Tibial nerve (tissue), 4 donors: ENCODE data around the gene CCDC149. TPM values are rescaled to one million over a fixed set of nuclear protein-coding genes. Genes with fewer than 3 reads are reported as not detected.

Experiments used
- DNase-seq, 2 donors: peaks; one replicate each; pipeline ENCODE4 v3.0.0-alpha.2; 2019; ENCODE audit warnings: low spot score in 2 of 2
- H3K27ac ChIP-seq, 4 donors: fragments of 200-600 bp; sonication (generic) in 3 of 4; one replicate each; pipeline ENCODE4 v1.5.1; 2017 to 2019; ENCODE audit warnings: mild to moderate bottlenecking in 1 of 4
- H3K27me3 ChIP-seq, 2 donors: fragments of 200-600 bp; sonication (generic) in 1 of 2; one replicate each; pipeline versions ENCODE4 v1.5.1 to v1.6.0; 2017 to 2019
- H3K36me3 ChIP-seq, 3 donors: fragments of 200-600 bp; sonication (generic); one replicate each; pipeline ENCODE4 v1.5.1; 2018 to 2019
- H3K4me1 ChIP-seq, 4 donors: fragments of 200-600 bp; sonication (generic) in 3 of 4; one replicate each; pipeline ENCODE4 v1.5.1; 2017 to 2019
- H3K4me3 ChIP-seq, 4 donors: fragments of 200-600 bp; sonication (generic) in 3 of 4; one replicate each; pipeline ENCODE4 v1.5.1; 2017 to 2019; ENCODE audit warnings: mild to moderate bottlenecking in 1 of 4, moderate library complexity in 1 of 4
- H3K9me3 ChIP-seq, 4 donors: fragments of 200-600 bp; sonication (generic) in 3 of 4; one replicate each; pipeline ENCODE4 v1.5.1; 2017 to 2019
- EP300 ChIP-seq, 2 donors: sonication (generic); formaldehyde crosslinking; IDR thresholded peaks; one replicate each; pipeline ENCODE4 v1.6.1; 2017; ENCODE audit warnings: antibody characterized with exemption in 2 of 2, mild to moderate bottlenecking in 1 of 2
- POLR2A ChIP-seq, 2 donors: fragments of 450-650 bp; IDR thresholded peaks; one replicate each; pipeline ENCODE4 v1.6.1; 2017; ENCODE audit warnings: antibody characterized with exemption in 2 of 2, mild to moderate bottlenecking in 2 of 2, moderate library complexity in 2 of 2
- whole genome bisulfite sequencing, 2 donors: methylation state at CpG; one replicate each; pipeline ENCODE4 v1.1.5; 2018; 5-methylcytosine and 5-hydroxymethylcytosine counted together
- total RNA-seq, 4 donors: library from RNA; depleted of rRNA; stranded (reverse); fragments of >200 nt; gene quantifications; one replicate each; pipeline ENCODE4 v1.1.0, GENCODE V29; 2016
- TF ChIP-seq, protein P1 (sequence below), 5 experiments: fragments of 200-600 bp in 3 of 5; fragments of 450-650 bp in 2 of 5; sonication (generic) in 3 of 5; IDR thresholded peaks; one replicate each; pipeline ENCODE4 v1.5.1; 2016 to 2019; ENCODE audit warnings: antibody characterized with exemption in 5 of 5, mild to moderate bottlenecking in 3 of 5, moderate library complexity in 2 of 5

CCDC149 gene
- total RNA-seq, 4 donors from 2014 or later: 12.2 to 31.2 (median 15.3) TPM

- Histone ChIP-seq H3K9me3 (no peaks in the 10 kb centered on the region), H3K36me3 (peaks cover 3 to 62% (median 5%) of the 10 kb centered on the region in 3 donors), H3K27ac (no peak overlapping the region), H3K27me3 (no peaks in the 10 kb centered on the region), H3K4me3 (no peak overlapping the region), H3K4me1 (no peaks in the 10 kb centered on the region)
- TF ChIP-seq, protein P1, sequence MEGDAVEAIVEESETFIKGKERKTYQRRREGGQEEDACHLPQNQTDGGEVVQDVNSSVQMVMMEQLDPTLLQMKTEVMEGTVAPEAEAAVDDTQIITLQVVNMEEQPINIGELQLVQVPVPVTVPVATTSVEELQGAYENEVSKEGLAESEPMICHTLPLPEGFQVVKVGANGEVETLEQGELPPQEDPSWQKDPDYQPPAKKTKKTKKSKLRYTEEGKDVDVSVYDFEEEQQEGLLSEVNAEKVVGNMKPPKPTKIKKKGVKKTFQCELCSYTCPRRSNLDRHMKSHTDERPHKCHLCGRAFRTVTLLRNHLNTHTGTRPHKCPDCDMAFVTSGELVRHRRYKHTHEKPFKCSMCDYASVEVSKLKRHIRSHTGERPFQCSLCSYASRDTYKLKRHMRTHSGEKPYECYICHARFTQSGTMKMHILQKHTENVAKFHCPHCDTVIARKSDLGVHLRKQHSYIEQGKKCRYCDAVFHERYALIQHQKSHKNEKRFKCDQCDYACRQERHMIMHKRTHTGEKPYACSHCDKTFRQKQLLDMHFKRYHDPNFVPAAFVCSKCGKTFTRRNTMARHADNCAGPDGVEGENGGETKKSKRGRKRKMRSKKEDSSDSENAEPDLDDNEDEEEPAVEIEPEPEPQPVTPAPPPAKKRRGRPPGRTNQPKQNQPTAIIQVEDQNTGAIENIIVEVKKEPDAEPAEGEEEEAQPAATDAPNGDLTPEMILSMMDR (IDR thresholded peaks at IDR 0.05): no peak
- TF ChIP-seq POLR2A (IDR thresholded peaks at IDR 0.05): no peak
- 84 to 87% methylated on average over 14 of the region's 14 CpGs for WGBS, 2 donors
- DNase-seq: no peak
Observed at GRCh38 chr4:24808261-24808660, 104.6 kb downstream of the CCDC149 start.

GRCh38 chr4:24807611-24808010, 105.2 kb downstream of the CCDC149 start:
- H3K9me3 ChIP-seq: no peaks in the 10 kb centered on the region
- no peak for DNase-seq

DNA sequence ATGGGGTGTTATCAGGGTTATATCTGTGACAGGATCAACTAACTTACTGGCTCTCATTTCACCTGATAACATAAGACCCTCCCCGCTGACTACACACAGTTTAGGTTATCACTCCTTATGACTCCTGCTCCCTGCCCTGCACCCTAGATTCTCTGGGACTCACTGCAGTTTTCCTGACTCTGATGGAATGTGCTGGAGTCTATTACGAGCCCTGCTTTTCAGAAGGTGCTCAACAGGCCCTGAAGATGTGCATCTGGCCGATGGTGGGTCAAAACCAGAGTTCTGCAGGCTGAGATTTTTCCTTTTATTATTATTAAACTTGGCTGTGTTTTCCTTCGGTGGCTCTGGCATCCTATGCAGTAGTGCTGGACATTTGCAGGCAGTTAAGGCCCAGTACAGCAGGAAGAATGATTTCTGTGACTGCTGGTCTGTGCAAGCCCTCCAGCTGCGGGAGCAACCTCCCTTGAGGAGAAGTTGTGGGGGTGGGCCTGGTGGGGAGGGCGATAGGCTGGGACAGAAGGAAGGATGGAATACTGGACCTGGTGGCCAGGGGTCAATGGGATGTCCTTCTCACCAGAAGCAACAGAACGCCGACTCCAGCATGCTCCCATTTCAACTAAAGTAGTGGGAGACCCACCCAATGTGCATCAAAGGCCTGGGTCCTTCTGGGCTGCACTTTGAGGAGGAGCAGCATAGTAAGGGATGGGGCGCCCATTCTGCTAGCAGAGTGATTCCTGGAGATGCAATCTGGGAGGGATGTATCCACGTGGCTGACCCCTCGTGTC, 106.4 kb downstream of the CCDC149 start:
- 88% methylated on average over 11 of the region's 11 CpGs for WGBS, 2 donors
- H3K27me3 ChIP-seq: no peaks in the 10 kb centered on the region
- no peak for DNase-seq
- no peak overlapping the region for H3K27ac ChIP-seq
- H3K9me3 ChIP-seq: no peaks in the 10 kb centered on the region
- H3K4me3 ChIP-seq: no peak overlapping the region
- TF ChIP-seq, protein P1 (IDR thresholded peaks at IDR 0.05): no peak
- TF ChIP-seq EP300 (IDR thresholded peaks at IDR 0.05): no peak
- TF ChIP-seq POLR2A (IDR thresholded peaks at IDR 0.05): no peak
- peaks cover 0 to 6% (median 0%) of the 10 kb centered on the region in 4 donors for H3K4me1 ChIP-seq
- peaks cover 3 to 44% (median 5%) of the 10 kb centered on the region in 3 donors for H3K36me3 ChIP-seq

More at GRCh38 chr4:24807611-24808010, 105.2 kb downstream of the CCDC149 start:
- Histone ChIP-seq H3K27ac (no peak overlapping the region), H3K36me3 (peaks cover 3 to 56% (median 5%) of the 10 kb centered on the region in 3 donors), H3K4me3 (no peak overlapping the region), H3K4me1 (no peaks in the 10 kb centered on the region), H3K27me3 (no peaks in the 10 kb centered on the region)
- TF ChIP-seq, protein P1 (IDR thresholded peaks at IDR 0.05): no peak
- TF ChIP-seq POLR2A (IDR thresholded peaks at IDR 0.05) (no peak), EP300 (IDR thresholded peaks at IDR 0.05) (no peak)
- WGBS, 2 donors: 64 to 71% methylated on average over 5 of the region's 5 CpGs

DNA sequence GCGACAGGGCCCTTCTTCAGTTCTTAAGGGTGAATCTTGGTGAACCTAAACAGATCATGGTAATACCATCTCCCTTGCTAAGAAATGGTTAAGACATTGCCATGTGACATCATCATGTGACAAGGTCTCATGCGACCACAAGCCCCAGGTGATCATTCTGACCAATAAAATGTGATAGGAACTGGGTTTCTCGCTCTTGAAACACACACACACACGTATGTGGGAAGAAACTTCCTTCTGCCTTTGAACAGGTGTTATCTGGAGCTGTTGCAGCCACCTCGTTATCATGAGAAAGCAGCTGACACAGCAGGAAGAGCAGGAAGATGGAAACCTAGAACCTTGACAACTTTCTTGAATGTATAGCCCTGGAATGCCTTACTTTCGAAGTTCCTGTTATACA, 107.3 kb downstream of the CCDC149 start:
- DNase-seq: no peak
- Histone ChIP-seq H3K4me1 (peaks cover 0 to 12% (median 1%) of the 10 kb centered on the region in 4 donors), H3K9me3 (no peaks in the 10 kb centered on the region), H3K36me3 (peaks cover 3 to 41% (median 5%) of the 10 kb centered on the region in 3 donors), H3K4me3 (no peak overlapping the region), H3K27ac (no peak overlapping the region), H3K27me3 (no peaks in the 10 kb centered on the region)
- TF ChIP-seq EP300 (IDR thresholded peaks at IDR 0.05) (no peak), POLR2A (IDR thresholded peaks at IDR 0.05) (no peak)
- TF ChIP-seq, protein P1 (IDR thresholded peaks at IDR 0.05): no peak
- 80 to 86% methylated on average over 6 of the region's 6 CpGs for WGBS, 2 donors

DNA sequence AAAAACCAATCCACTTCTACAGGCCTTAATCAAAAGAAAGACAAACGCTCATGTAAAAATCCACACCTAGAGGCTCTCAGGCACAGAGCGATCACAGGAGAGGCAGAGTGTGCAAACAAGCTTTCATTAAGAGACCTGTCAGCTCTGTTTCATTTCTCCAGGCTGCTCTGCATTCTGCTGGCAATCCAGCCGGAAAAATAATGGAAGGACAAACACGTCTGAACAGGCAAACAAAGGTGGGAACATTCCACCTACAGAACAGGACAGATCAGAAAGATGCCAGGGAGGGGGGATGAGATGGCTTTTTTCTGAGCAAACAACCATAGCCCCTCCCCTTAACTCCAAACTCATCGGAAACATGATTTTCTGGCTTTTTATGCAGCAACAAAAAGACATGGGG, 107.8 kb downstream of the CCDC149 start:
- no peak for DNase-seq
- Histone ChIP-seq H3K27me3 (peaks cover 0 to 3% of the 10 kb centered on the region in 2 donors), H3K27ac (no peak overlapping the region), H3K36me3 (peaks cover 3 to 41% (median 5%) of the 10 kb centered on the region in 3 donors), H3K9me3 (no peaks in the 10 kb centered on the region), H3K4me1 (peaks cover 0 to 17% (median 3%) of the 10 kb centered on the region in 4 donors), H3K4me3 (no peak overlapping the region)
- 78 to 80% methylated on average over 5 of the region's 5 CpGs for WGBS, 2 donors
- no peak for TF ChIP-seq EP300 (IDR thresholded peaks at IDR 0.05)
- TF ChIP-seq, protein P1 (IDR thresholded peaks at IDR 0.05): no peak
- TF ChIP-seq POLR2A (IDR thresholded peaks at IDR 0.05): no peak
